GM12801 (cell line): ENCODE measurements around the gene NPR2.

Experiments
- CTCF ChIP-seq: IDR thresholded peaks from one replicate; pipeline ENCODE4 v1.5.1; 2011; ENCODE audit warnings: control low read depth; ENCODE audit not compliant: insufficient read length; ENCODE audit errors: extremely low read depth

NPR2 gene

GRCh38 chr9:35854091-35854762 is 62.8 kb downstream of the NPR2 start:
- TF ChIP-seq CTCF: no peak

- TF ChIP-seq CTCF: no peak
Measured at GRCh38 chr9:35856206-35856605, 64.8 kb downstream of the NPR2 start.

GRCh38 chr9:35856882-35857281 is 65.5 kb downstream of the NPR2 start:
- TF ChIP-seq CTCF: no peak

GRCh38 chr9:35858458-35858857 is 67.1 kb downstream of the NPR2 start:
- TF ChIP-seq CTCF: no peak
